GM21786 (cell line): ENCODE data around the gene SZT2.
A peak's percentile ranks its signal among the peaks of the same experiment; 100 is the strongest.

ENCODE experiments used
- ATAC-seq: cut with Tn5 transposase; IDR thresholded peaks from one replicate; pipeline ENCODE4 v1.9.1; 2021; ENCODE audit not compliant: unreplicated experiment

Gene SZT2

DNA sequence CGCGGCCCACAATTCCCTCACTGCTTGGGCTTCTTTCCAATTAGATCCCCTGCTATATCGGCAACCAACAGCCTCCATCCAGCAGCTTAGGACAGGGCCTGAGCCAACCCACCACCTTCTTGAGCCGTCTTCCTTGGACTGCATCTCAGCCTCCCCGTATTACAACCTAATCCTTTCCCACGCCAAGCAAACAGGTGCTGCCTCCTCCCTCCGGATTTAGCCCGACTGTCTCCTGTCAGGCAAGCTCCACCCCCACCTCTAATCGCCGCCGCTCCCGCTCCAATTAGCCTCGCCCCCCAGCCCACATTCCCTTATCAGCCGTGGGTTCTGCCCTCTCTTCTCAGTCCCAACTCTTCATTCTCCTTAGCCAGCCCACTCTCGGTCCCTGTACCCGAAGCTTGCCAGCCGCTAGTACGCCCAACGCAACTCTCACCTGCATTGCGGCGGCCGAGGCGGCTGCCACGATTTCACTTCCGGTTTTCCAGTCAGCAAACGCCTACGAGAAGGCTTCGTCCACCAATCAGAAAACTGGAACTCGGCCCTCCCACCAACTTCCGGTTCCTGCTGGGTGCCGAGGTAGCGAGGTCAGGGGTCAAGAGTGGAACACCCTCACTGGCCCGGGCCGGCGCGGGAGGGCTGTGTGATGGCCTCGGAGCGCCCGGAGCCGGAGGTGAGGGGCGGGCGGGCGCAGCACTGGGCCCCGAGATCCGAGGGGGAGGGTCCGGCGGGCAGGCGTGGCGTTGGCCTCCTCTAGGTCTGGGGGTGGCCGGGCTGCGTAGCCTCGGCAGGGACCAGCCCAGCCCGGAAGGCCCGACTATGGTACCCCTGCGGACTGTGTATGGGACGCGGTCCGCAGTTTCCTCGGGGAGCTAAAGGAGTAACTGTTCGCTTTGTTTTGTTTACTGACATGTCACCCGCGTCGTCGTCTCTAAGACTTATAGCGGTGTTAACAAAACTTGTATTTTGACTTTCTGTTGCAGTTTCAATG, at the start of gene SZT2, which contains the start of gene MED8:
Gene SZT2 (plus strand): TSS at position 574 of the 988 bp plus-strand sequence. CDS start 70 bp downstream, at position 644.
Gene MED8 (minus strand): TSS at position 475 of the 988 bp plus-strand sequence. CDS start 36 bp downstream, at position 439.
- ATAC-seq: peak; percentile 95

DNA sequence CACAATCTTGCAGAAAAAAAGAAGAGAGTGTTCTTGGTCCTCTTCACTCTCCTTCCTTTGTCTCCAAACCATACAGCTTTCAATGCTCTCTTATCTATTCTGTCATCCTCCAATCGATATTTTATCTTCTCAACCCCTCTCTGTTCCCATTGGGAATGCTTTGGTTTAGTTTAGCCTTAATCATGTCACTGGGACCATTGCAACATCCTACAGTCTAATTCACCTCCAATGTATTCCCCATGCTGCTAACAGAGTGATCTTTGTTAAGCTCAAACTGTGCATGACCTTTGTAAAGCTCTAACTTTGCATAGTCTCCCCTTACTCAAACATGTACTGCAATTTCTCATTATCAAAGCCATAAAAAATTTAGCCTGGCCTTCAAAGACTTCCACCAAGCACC, 49.1 kb upstream of the SZT2 start:
- ATAC-seq: no peak

DNA sequence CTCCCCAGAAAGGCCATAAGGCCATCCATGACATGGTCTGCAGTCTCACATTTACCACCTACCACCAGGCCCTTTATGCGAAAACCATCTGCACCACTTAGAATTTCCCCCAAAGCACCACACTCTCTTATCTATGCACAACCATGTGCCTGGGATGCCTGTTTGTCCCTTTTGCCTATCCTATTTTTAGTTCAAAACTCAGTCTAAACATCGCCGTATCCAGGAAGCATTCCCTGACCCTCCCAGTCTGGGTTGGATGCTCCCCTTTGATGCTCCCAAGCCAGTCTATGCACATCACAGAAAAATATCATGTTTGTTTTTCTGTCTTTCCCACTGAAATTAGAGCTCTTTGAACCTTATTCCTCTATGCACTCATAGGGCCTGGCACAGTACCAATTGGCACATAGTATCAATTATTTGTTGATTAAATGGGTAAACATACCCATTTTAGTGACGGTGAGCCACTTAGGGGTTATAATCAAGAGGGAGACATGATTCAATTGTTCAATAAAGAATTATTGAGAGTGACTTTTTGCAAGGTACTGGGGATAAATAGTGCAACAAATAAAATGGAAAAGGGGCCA, 45.3 kb upstream of the SZT2 start:
- no peak for ATAC-seq

DNA sequence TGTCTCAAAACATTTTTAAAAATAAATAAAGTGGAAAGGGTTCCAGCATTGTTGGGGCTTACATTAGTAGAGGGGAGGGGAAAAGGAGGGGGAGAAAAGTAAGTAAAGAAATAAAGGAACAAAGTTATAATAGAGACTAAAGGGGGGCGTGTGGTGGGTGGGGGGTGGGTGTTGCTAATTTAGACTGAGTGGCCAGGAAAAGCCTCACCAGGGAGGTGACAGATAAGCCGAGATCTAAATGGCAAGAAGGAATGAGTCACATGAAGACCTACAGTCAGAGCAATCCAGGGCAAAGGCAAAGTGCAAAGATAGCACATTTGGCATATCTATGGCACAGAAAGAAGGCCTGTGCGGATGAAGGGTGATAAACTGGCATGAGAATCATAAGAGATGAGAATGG, 44.6 kb upstream of the SZT2 start:
- no peak for ATAC-seq

DNA sequence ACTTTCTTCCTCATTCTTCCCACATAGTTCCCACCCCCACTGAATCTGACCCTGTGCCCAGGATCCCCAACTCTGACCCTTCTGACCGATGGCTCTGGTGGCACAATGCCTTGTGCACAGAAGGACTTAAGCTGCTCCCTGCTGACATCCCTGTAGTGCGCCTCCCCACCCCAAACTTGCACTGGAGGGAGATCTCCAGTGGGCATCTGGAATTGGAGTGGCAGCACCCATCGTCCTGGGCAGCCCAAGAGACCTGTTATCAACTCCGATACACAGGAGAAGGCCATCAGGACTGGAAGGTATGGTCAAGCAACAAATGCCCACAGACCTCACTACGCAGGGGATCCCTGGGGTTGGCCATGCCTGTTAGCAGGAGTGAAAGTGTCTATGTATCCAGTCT, 43.1 kb upstream of the SZT2 start:
- ATAC-seq: no peak

DNA sequence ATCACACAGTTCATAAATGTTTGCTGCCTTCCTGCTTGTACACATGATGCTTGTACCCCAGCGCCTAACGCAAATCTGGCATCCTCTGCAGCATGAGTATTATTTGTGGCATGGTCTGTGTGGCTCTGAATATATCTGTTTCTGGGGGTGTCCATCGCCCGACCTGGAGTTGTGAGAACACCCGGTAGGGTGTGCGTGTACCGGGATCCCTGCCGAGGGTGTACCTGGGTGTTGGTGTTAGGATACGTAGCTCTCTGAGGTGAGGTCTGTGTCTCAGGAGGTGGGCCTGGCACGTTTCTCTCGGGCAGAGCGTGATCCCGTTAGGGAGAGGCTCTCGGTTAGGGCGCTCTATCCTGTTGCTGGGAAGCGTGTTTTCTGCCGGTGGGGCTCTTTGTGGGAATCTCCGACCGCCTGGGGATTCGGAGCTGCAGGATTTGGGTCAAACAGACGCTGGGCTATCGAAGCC, 41.3 kb upstream of the SZT2 start:
- no peak for ATAC-seq

DNA sequence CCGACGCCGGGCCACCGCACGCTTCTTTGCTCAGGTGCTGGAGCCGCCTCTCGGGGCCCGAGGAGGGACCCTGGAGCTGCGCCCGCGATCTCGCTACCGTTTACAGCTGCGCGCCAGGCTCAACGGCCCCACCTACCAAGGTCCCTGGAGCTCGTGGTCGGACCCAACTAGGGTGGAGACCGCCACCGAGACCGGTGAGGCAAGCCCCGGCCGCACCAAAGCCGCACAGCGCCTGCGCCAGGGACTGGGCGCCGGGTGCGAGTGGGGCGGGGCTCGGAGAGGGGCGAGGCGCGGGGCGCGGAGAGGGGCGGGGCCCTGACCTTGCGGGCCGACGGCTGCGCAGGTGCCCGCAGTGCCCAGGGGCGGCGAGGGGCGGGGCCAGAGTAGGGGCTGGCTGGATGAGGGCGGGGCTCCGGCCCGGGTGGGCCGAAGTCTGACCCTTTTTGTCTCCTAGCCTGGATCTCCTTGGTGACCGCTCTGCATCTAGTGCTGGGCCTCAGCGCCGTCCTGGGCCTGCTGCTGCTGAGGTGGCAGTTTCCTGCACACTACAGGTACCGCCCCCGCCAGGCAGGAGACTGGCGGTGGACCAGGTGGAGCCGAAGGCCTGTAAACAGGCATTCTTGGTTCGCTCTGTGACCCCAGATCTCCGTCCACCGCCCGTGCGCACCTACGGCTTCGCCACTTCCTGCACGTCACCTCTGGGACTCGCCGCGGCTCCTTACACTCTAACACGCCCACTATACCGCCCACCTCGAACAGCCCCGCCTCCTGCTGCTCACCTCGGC, 40.7 kb upstream of the SZT2 start:
- no peak for ATAC-seq

DNA sequence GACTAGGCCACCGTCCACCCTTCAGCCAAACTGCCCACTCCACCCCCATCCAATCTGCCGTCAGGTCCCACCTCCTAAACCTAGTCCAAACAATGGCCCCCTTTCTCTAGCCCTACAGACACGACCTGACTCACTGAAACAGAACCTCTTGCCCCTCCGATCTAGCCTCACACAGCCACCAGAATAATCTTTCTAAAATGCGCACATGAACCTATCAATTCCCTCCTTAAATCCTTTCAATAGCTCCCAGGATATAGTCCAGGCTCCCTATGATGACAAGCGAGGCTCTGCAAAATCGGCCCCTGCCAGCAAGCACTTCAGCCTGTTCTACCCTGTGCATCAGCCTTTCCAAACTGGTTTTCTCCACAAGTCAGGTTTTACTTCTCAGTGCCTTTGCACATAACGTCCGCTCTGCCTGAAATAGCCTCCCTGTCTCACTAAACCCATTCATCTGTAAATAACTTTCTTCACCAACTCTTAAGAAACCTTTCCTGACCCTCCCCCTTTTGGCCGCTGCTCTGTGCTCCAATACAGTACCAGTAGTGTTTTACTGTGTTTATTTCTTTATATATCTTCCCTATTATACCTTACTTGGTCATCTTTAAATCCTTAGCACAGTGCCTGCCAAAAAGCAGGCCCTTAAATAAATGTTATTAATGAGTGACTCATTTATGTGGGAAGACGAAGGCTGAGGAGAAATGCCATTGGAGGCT, 39.9 kb upstream of the SZT2 start:
- no peak for ATAC-seq

DNA sequence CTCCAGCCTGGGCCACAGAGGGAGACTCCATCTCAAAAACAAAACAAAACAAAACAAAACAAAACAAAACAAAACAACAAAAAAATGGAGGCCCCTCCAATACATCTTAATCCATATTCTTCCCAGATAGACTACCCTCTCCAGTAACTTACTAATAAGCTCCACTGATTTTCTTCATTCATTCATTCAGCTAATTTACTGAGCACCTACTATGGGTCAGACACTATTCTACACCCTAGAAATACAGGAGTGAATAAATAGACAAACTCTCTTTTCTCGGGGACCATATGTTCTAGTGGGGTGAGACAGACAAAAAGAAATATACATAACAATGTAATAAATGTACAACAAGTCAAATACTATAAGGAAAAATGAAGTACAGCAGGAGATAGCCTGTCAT, 38.7 kb upstream of the SZT2 start:
- ATAC-seq: no peak

DNA sequence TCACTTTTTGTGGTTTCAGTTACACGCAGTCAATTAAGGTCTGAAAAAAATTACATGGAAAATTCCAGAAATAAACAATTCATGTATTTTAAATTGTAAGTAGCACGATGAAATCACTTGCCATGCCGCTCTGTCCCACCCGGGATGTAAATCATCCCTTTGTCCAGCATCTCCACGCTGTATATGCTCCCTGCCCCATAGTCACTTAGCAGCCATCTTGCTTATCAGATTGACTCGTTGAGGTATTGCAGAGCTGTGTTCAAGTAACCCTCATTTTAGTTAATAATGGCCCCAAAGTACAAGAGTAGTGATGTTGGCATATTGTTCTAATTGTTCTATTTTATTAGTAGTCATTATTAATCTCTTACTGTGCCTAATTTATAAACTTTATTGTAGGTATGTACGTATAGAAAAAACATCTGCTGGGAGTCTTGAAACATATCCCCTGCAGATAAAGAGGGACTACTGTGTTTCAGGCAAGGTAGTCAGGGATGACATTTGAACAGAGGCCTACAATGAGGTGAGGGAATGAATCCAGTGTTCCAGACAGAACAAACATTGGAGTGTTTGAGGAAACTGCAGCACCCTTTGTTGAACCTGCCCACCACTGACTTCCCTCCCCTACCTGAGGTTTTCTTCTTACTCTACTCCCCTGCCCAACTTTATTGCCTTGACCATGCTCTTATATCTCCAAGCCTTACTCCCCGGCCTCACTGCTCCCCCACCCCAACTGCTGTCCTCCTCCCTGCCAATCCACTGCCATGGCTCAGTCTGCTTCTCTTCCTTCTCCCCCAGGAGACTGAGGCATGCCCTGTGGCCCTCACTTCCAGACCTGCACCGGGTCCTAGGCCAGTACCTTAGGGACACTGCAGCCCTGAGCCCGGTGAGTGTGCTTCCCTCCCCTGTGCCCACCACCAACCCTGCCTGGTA, 38.0 kb upstream of the SZT2 start:
- ATAC-seq: no peak

DNA sequence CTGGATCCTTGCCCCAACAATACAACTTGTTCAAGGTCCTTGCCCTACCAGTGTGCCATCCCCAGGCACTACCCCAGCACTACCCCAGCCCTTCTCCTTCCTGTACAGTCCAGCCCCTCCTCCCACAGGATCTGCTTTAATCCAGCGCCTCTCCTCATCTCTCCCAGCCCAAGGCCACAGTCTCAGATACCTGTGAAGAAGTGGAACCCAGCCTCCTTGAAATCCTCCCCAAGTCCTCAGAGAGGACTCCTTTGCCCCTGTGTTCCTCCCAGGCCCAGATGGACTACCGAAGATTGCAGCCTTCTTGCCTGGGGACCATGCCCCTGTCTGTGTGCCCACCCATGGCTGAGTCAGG, 37.4 kb upstream of the SZT2 start:
- ATAC-seq: no peak

DNA sequence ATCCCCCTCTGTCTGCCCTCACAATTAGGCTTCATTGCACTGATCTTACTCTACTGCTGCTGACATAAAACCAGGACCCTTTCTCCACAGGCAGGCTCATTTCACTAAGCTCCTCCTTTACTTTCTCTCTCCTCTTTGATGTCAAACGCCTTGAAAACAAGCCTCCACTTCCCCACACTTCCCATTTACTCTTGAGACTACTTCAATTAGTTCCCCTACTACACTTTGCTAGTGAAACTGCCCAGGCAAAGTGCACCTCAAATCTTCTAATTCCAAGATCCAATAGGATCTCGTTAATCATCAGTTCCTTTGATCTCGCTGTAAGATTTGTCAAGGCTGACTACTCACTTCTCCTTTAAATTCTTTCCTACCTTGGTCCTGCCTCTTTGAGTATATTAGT, 36.8 kb upstream of the SZT2 start:
- no peak for ATAC-seq

DNA sequence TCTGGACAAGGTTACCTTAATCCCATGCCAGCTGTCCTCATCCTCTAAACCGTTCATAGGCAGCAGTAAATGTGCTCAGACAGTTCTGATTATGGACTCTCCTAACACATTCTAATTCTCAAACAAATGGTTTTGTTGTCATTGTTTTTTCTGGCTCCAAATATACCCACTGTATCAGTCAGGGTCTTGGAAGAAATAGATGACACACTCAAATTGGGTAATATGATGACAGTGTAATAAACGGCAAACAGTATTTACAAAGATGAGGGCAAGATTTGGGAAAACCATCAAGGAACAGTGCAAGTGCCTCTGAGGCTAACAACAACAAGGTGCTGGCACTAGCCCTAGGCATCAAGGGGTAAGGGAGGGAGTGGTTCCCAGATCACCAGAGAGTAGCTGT, 35.2 kb upstream of the SZT2 start:
- no peak for ATAC-seq

DNA sequence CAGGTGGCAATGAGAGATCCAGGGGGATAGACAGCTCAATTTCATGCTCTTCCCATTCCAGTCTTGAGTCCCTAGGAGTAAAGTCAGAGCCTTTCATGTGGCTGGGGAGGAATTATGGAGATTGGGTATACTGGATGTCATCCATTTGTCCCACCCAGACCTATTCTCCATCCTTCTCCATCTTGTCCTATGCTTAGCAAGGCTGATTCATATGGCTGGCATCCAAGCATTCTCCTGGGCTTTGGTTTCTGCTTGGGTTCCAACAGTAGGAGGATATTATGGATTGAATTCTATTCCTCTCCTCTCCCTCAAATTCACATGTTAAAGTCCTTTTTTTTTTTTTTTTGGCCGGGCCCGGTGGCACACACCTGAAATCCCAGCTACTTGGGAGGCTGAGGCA, 34.8 kb upstream of the SZT2 start:
- ATAC-seq: no peak

DNA sequence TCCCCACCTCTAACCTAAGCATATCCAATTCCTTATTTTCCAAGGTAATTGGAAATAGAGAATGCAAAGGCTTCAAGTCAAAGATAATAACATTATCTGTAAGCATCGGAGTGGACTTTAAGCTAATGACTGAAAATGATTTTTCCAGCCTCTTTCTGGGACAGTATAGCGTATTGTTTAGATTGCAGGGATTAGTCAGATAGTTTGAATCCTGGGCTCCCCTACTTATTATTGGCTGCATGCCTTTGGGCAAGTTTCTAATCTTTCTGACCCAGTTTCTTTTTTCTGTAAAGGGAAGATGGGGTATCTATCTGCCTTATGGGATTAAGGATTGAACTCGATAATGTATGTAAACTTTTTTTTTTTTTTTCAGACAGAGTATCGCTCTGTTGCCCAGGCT, 32.4 kb upstream of the SZT2 start:
- ATAC-seq: no peak

DNA sequence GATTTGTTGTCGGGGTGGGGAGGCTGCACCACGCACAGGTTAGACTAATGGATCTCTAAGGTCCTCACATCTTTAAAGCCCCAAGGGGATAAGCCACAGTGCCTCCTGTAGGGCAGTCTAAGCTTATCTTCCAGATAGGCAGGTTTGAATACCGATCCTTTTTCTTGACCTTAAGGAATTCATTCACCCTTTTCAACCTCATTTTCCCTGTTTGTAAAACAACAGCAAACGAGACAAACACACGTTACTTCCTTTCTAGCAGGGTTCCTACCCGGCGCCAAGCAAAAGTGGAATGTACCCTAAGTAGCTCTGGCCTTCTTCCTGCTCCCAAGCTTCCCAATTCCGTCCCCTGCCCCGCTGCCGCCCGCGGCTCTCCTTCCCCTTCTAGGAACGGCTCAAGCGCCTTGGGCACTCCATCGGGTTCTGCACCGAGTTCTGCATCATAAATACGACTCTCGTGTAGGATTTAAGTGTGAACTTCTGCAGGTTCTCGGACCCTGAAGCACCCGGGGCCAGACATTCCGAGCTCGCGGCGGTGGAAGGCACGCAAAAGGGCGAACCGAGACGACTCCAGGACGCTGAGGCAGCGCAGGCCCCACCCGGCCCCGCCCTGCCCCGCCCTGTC, 31.5 kb upstream of the SZT2 start:
- ATAC-seq: peak; percentile 5

DNA sequence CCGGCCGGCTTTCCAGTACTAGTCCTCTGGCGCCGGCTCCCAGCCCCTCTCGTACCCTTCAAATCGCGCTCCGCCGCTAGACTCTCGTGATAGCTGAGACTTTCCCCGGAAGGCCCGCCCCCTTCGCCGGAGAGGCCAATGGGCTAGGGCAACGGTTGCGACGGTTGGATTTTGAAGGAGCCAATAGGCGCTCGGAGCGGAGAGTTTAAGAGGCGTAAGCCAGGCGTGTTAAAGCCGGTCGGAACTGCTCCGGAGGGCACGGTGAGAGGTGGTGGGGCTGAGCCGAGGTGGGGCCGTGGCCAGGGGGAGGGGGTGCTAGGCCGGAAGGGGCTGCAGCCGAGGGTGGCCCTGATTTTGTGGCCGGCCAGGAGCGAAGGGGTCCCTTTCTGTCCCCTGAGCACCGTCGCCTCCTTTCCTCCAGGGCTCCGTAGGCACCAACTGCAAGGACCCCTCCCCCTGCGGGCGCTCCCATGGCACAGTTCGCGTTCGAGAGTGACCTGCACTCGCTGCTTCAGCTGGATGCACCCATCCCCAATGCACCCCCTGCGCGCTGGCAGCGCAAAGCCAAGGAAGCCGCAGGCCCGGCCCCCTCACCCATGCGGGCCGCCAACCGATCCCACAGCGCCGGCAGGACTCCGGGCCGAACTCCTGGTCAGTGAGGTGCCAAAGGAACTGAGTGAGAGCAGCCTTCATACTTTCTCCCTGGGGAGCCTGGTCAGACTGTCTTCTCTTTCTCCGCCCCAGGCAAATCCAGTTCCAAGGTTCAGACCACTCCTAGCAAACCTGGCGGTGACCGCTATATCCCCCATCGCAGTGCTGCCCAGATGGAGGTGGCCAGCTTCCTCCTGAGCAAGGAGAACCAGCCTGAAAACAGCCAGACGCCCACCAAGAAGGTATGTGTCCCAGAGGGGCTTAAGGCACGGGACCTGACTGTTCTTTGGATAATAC, 30.7 kb upstream of the SZT2 start, which contains the start of gene CDC20:
Gene CDC20 (plus strand): TSS at position 236 of the 948 bp plus-strand sequence. CDS start 235 bp downstream, at position 471.
- peak; percentile 98 for ATAC-seq

DNA sequence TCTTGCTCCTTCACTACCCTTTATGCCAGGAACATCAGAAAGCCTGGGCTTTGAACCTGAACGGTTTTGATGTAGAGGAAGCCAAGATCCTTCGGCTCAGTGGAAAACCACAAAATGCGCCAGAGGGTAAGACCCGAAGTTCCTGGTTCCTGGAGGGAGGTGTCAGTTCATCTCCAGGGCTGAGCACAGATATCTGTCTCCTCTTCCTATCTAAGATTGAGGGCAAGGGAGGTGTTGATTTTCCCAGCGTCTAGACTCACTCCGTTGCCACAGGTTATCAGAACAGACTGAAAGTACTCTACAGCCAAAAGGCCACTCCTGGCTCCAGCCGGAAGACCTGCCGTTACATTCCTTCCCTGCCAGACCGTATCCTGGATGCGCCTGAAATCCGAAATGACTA, 30.0 kb upstream of the SZT2 start:
- no peak for ATAC-seq
